Measurements from ENCODE around the gene KCNMB2.
A peak's percentile ranks its signal among the peaks of the same experiment; 100 is the strongest.

Gene KCNMB2

GRCh38 chr3:178583963-178584575 lies 47.8 kb downstream of the KCNMB2 start:
- DNase-seq: peak; percentile 41

- no peak for DNase-seq
Measured at GRCh38 chr3:178584722-178585380, 48.6 kb downstream of the KCNMB2 start.

GRCh38 chr3:178585454-178585853 lies 49.2 kb downstream of the KCNMB2 start:
- no peak for DNase-seq

- no peak for DNase-seq
Measured at GRCh38 chr3:178586076-178586475, 49.8 kb downstream of the KCNMB2 start.

GRCh38 chr3:178588628-178589027 lies 52.4 kb downstream of the KCNMB2 start:
- DNase-seq: no peak

- no peak for DNase-seq
Measured at GRCh38 chr3:178593786-178594185, 57.5 kb downstream of the KCNMB2 start.

GRCh38 chr3:178597371-178597770 lies 61.1 kb downstream of the KCNMB2 start:
- DNase-seq: no peak

- no peak for DNase-seq
Measured at GRCh38 chr3:178602856-178603255, 66.6 kb downstream of the KCNMB2 start.

GRCh38 chr3:178603735-178604134 lies 67.5 kb downstream of the KCNMB2 start:
- no peak for DNase-seq

GRCh38 chr3:178618197-178618596 lies 82.0 kb downstream of the KCNMB2 start:
- no peak for DNase-seq

- no peak for DNase-seq
Measured at GRCh38 chr3:178618896-178619295, 82.7 kb downstream of the KCNMB2 start.

- no peak for DNase-seq
Measured at GRCh38 chr3:178623666-178624255, 87.5 kb downstream of the KCNMB2 start.

GRCh38 chr3:178624276-178624675 lies 88.0 kb downstream of the KCNMB2 start:
- DNase-seq: no peak

GRCh38 chr3:178625053-178625600 lies 88.9 kb downstream of the KCNMB2 start:
- no peak for DNase-seq

GRCh38 chr3:178628037-178628436 lies 91.8 kb downstream of the KCNMB2 start:
- no peak for DNase-seq

- DNase-seq: no peak
Measured at GRCh38 chr3:178629430-178630178, 93.4 kb downstream of the KCNMB2 start.

- DNase-seq: no peak
Measured at GRCh38 chr3:178631950-178632349, 95.7 kb downstream of the KCNMB2 start.

- DNase-seq: peak; percentile 25
Measured at GRCh38 chr3:178634975-178635374, 98.7 kb downstream of the KCNMB2 start.

- no peak for DNase-seq
Measured at GRCh38 chr3:178637802-178638201, 101.6 kb downstream of the KCNMB2 start.

- no peak for DNase-seq
Measured at GRCh38 chr3:178645503-178645902, 109.3 kb downstream of the KCNMB2 start.

GRCh38 chr3:178646186-178646862 lies 110.1 kb downstream of the KCNMB2 start:
- DNase-seq: no peak

GRCh38 chr3:178655488-178655887 lies 119.3 kb downstream of the KCNMB2 start:
- DNase-seq: no peak
